IMR-90 (cell line): ENCODE measurements around the gene PHLDB1. TPM values are rescaled to one million over a fixed set of nuclear protein-coding genes. Genes with fewer than 3 reads are reported as not detected.

Experiments
- ATAC-seq: fragments of 200-7000 bp; cut with Tn5 transposase; 2 replicates; pipeline ENCODE4 v1.9.1; 2020; ENCODE audit warnings: low read depth, mild to moderate bottlenecking, moderate library complexity
- BruUV-seq: library from RNA; stranded (reverse); fragments of 400-500 nt; replicated peaks from 2 replicates; lab custom pipeline; 2021; lab: Mats Ljungman, UMichigan
- CTCF ChIA-PET: fragments of 300-600 bp; formaldehyde crosslinking; extraction: SDS; loops from one replicate; lab custom pipeline; 2021; ENCODE audit warnings: antibody characterized with exemption; lab: Yijun Ruan, JAX
- POLR2A ChIA-PET: fragments of 300-600 bp; sonication (Branson Sonifier 250); formaldehyde crosslinking; loops from one replicate; lab custom pipeline; 2022; ENCODE audit warnings: antibody characterized with exemption; ENCODE audit not compliant: unreplicated experiment; lab: Charles Lee
- DNase-seq: peaks from one replicate; pipeline ENCODE4 v3.0.0; 2013
- H2AFZ ChIP-seq: replicated peaks from 2 replicates; pipeline ENCODE3; 2013; ENCODE audit warnings: low read length, mild to moderate bottlenecking; ENCODE audit not compliant: poor library complexity
- H2AK5ac ChIP-seq: 2 replicates; pipeline ENCODE4 v1.6.1; 2013; ENCODE audit warnings: low read depth, low read length, inconsistent platforms
- H2AK9ac ChIP-seq: replicated peaks from 2 replicates; pipeline ENCODE3; 2013; ENCODE audit warnings: mild to moderate bottlenecking, low read depth, low read length, moderate library complexity; ENCODE audit not compliant: poor library complexity
- H2BK120ac ChIP-seq: 2 replicates; pipeline ENCODE4 v1.6.1; 2013; ENCODE audit warnings: low read depth, low read length, inconsistent platforms
- H2BK15ac ChIP-seq: 3 replicates; pipeline ENCODE4 v1.6.1; 2013; ENCODE audit warnings: low read depth, low read length, inconsistent platforms
- H2BK20ac ChIP-seq: 2 replicates; pipeline ENCODE4 v1.6.1; 2013; ENCODE audit warnings: low read depth, mild to moderate bottlenecking, inconsistent platforms, low read length, moderate library complexity
- H2BK5ac ChIP-seq: 2 replicates; pipeline ENCODE4 v1.6.1; 2013; ENCODE audit warnings: mild to moderate bottlenecking, low read depth, low read length, inconsistent platforms; ENCODE audit not compliant: poor library complexity, severe bottlenecking
- H3K14ac ChIP-seq: replicated peaks from 2 replicates; pipeline ENCODE4 v1.6.1; 2013; ENCODE audit warnings: low read depth, low read length, inconsistent platforms
- H3K18ac ChIP-seq: 2 replicates; pipeline ENCODE4 v1.6.1; 2013; ENCODE audit warnings: low read depth, low read length, control low read depth
- H3K23ac ChIP-seq: 2 replicates; pipeline ENCODE4 v1.6.1; 2013; ENCODE audit warnings: low read depth, low read length, inconsistent platforms
- H3K27ac ChIP-seq: 2 replicates; pipeline ENCODE4 v1.5.1; 2013; ENCODE audit warnings: mild to moderate bottlenecking, control low read depth, low read length; ENCODE audit not compliant: insufficient read depth
- H3K27me3 ChIP-seq: 2 replicates; pipeline ENCODE4 v1.6.1; 2013; ENCODE audit warnings: low read length; ENCODE audit not compliant: control insufficient read depth, insufficient read depth
- H3K36me3 ChIP-seq: 2 replicates; pipeline ENCODE4 v1.6.1; 2013; ENCODE audit warnings: low read length, mixed read lengths; ENCODE audit not compliant: control insufficient read depth, insufficient read depth
- H3K4ac ChIP-seq: 2 replicates; pipeline ENCODE4 v1.6.1; 2013; ENCODE audit warnings: low read depth, low read length, inconsistent platforms
- H3K4me1 ChIP-seq: 2 replicates; pipeline ENCODE4 v1.6.1; 2013; ENCODE audit warnings: low read length, mixed read lengths; ENCODE audit not compliant: control insufficient read depth, insufficient read depth
- H3K4me2 ChIP-seq: 2 replicates; pipeline ENCODE4 v1.6.1; 2013; ENCODE audit warnings: low read depth, mild to moderate bottlenecking, control low read depth, low read length, moderate library complexity
- H3K4me3 ChIP-seq: 2 replicates; pipeline ENCODE4 v1.5.1; 2013; ENCODE audit warnings: low read depth, mild to moderate bottlenecking, control low read depth, low read length, moderate library complexity; ENCODE audit not compliant: insufficient read depth
- H3K56ac ChIP-seq: 2 replicates; pipeline ENCODE4 v1.6.1; 2013; ENCODE audit warnings: low read length, inconsistent platforms; ENCODE audit not compliant: insufficient read depth; ENCODE audit errors: extremely low read depth
- H3K79me1 ChIP-seq, 2 experiments: 2 replicates each; pipeline ENCODE4 v1.6.1; 2013; ENCODE audit warnings: low read length in 2 of 2, inconsistent platforms in 1 of 2, low read depth in 1 of 2
- H3K9ac ChIP-seq: 2 replicates; pipeline ENCODE4 v1.6.1; 2013; ENCODE audit warnings: low read depth, low read length, control low read depth
- H3K9me1 ChIP-seq: 2 replicates; pipeline ENCODE4 v1.6.1; 2013; ENCODE audit warnings: low read length, inconsistent platforms; ENCODE audit not compliant: insufficient read depth
- H3K9me3 ChIP-seq: 2 replicates; pipeline ENCODE4 v1.6.1; 2013; ENCODE audit warnings: low read length; ENCODE audit not compliant: control insufficient read depth, insufficient read depth
- H4K20me1 ChIP-seq: 2 replicates; pipeline ENCODE4 v1.6.1; 2013; ENCODE audit warnings: low read length, inconsistent platforms; ENCODE audit not compliant: insufficient read depth
- H4K5ac ChIP-seq: 2 replicates; pipeline ENCODE4 v1.6.1; 2013; ENCODE audit warnings: mild to moderate bottlenecking, low read depth, low read length, control low read depth
- H4K8ac ChIP-seq, 2 experiments: 2 replicates each; pipeline ENCODE4 v1.6.1; 2013; ENCODE audit warnings: low read depth in 2 of 2, low read length in 2 of 2, control low read depth in 1 of 2, inconsistent platforms in 1 of 2
- H4K91ac ChIP-seq: 2 replicates; pipeline ENCODE4 v1.6.1; 2013; ENCODE audit warnings: low read depth, low read length, inconsistent platforms; ENCODE audit not compliant: insufficient read depth
- CHD1 ChIP-seq: IDR thresholded peaks from 2 replicates; pipeline ENCODE4 v1.6.1; 2012; ENCODE audit warnings: low read depth, low read length, improper control_type of control experiment
- CTCF ChIP-seq: conservative IDR thresholded peaks from 2 replicates; pipeline ENCODE4 v1.5.1; 2012; ENCODE audit warnings: mild to moderate bottlenecking, low read depth, low read length, improper control_type of control experiment
- MAFK ChIP-seq: IDR thresholded peaks from 2 replicates; pipeline ENCODE4 v1.6.1; 2012; ENCODE audit warnings: low read depth, low read length, improper control_type of control experiment
- NFE2L2 ChIP-seq: fragments of 150-350 bp; IDR thresholded peaks from 2 replicates; pipeline ENCODE4 v1.6.1; 2016; ENCODE audit warnings: low read depth, mild to moderate bottlenecking, low read length
- POLR2A ChIP-seq: IDR thresholded peaks from 2 replicates; pipeline ENCODE4 v1.6.1; 2012; ENCODE audit warnings: mild to moderate bottlenecking, low read depth, low read length
- RAD21 ChIP-seq: IDR thresholded peaks from 2 replicates; pipeline ENCODE4 v1.6.1; 2012; ENCODE audit warnings: low read length, improper control_type of control experiment
- RCOR1 ChIP-seq: IDR thresholded peaks from 2 replicates; pipeline ENCODE4 v1.6.1; 2012; ENCODE audit warnings: mild to moderate bottlenecking, low read length, improper control_type of control experiment; ENCODE audit not compliant: insufficient replicate concordance
- RFX5 ChIP-seq: IDR thresholded peaks from 2 replicates; pipeline ENCODE4 v1.8.0; 2012; ENCODE audit warnings: low read depth, mild to moderate bottlenecking, low read length, moderate library complexity
- SMC3 ChIP-seq: fragments of 150-350 bp; IDR thresholded peaks from 2 replicates; pipeline ENCODE4 v1.6.1; 2016; ENCODE audit warnings: low read depth, mild to moderate bottlenecking, antibody characterized with exemption, low read length, moderate library complexity
- WGBS, 2 experiments: methylation state at CpG; one replicate each; pipeline versions ENCODE4 v1.1.5 to v1.1.7; 2013; ENCODE audit warnings: missing lambda C conversion rate in 2 of 2; ENCODE audit not compliant: insufficient read length in 1 of 2; ENCODE audit errors: extremely low coverage in 2 of 2; 5-methylcytosine and 5-hydroxymethylcytosine counted together
- dilution Hi-C: fragments of 300-500 bp; cut with HindIII; formaldehyde crosslinking; loops from one replicate; pipeline ENCODE4 v1.14.3; 2018; ENCODE audit warnings: low sequenced_read_pairs; ENCODE audit not compliant: unreplicated experiment
- in situ Hi-C: fragments of 300-500 bp; cut with MboI; formaldehyde crosslinking; loops from 3 replicates; pipeline ENCODE4 v1.14.3; 2019; ENCODE audit warnings: low sequenced_read_pairs, inconsistent platforms, mixed read lengths
- intact Hi-C: fragments of 100-400 bp; cut with micrococcal nuclease; formaldehyde crosslinking; loops from 2 replicates; pipeline ENCODE4 v1.10.0; 2022
- polyA plus RNA-seq, 3 experiments: library from polyadenylated mRNA; depleted of rRNA; stranded (reverse); fragments of >200 nt; gene quantifications; 2 replicates each; pipeline ENCODE4 v1.2.3, GENCODE V29; 2012; ENCODE audit warnings: low replicate concordance in 1 of 3
- total RNA-seq: library from RNA; depleted of rRNA; stranded (reverse); fragments of >200 nt; gene quantifications from 2 replicates; pipeline ENCODE4 v1.2.3, GENCODE V29; 2012
- TF ChIP-seq, protein P1 (sequence below): fragments of 150-350 bp; IDR thresholded peaks from 2 replicates; pipeline ENCODE4 v1.6.1; 2016; ENCODE audit warnings: low read depth, mild to moderate bottlenecking, low read length, moderate library complexity, borderline replicate concordance

PHLDB1 gene
- total and polyA plus RNA-seq, 2 of the 4 experiments (the other 2 are of a cell fraction), result 40.0 to 90.4 TPM

- intact Hi-C loops, result loop anchor here (5.0 kb wide), 3 partner anchors 368 to 1793 kb away; partner anchors contain the start of gene BUD13
Observed at GRCh38 chr11:118565051-118565450, 42.4 kb upstream of the PHLDB1 start.

More at GRCh38 chr11:118565051-118565450, 42.4 kb upstream of the PHLDB1 start:
- Histone ChIP-seq H3K23ac (no peak overlapping the region), H3K27me3 (no peaks in the 10 kb centered on the region), H4K8ac (peak overlapping the region; percentile 72 to 74; a peak in 2 of 4 replicates), H2BK15ac (no peak overlapping the region), H2AFZ (peak overlapping the region; percentile 26), H4K91ac (no peak overlapping the region), H3K4me1 (peaks cover 2% of the 10 kb centered on the region; the same call in 1 of the 2 replicates), H3K79me1 (peaks cover 12 to 15% of the 10 kb centered on the region in 2 experiments), H3K27ac (no peak overlapping the region), H2BK5ac (no peak overlapping the region), H3K36me3 (no peaks in the 10 kb centered on the region; the same call in 1 of the 2 replicates), H3K4me3 (no peak overlapping the region), H4K20me1 (no peaks in the 10 kb centered on the region), H3K56ac (no peak overlapping the region), H3K9ac (peak overlapping the region; percentile 32; the same call in 1 of the 2 replicates), H3K4me2 (peak overlapping the region; percentile 69), H3K18ac (no peak overlapping the region), H3K9me1 (peaks cover 10% of the 10 kb centered on the region), H2AK9ac (peak overlapping the region; percentile 25), H2BK20ac (no peak overlapping the region), H3K14ac (0 out of 2 replicates have a peak overlapping the region, but pooled peaks have one; percentile 39), H2BK120ac (no peak overlapping the region), H3K9me3 (no peaks in the 10 kb centered on the region), H3K4ac (0 out of 2 replicates have a peak overlapping the region, but pooled peaks have one; percentile 30), H4K5ac (no peak overlapping the region), H2AK5ac (peak overlapping the region; percentile 3; the same call in 1 of the 2 replicates)
- TF ChIP-seq MAFK (no peak), RCOR1 (no peak), SMC3 (no peak), CHD1 (no peak), POLR2A (no peak), RAD21 (no peak), CTCF (no peak), NFE2L2 (no peak), RFX5 (no peak)
- TF ChIP-seq, protein P1, sequence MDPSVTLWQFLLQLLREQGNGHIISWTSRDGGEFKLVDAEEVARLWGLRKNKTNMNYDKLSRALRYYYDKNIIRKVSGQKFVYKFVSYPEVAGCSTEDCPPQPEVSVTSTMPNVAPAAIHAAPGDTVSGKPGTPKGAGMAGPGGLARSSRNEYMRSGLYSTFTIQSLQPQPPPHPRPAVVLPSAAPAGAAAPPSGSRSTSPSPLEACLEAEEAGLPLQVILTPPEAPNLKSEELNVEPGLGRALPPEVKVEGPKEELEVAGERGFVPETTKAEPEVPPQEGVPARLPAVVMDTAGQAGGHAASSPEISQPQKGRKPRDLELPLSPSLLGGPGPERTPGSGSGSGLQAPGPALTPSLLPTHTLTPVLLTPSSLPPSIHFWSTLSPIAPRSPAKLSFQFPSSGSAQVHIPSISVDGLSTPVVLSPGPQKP, result no peak
- ATAC-seq (no peak), DNase-seq (no peak)
- dilution Hi-C loops, result no loop called here
- no TSS peak for BruUV-seq
- in situ Hi-C loops, result no loop called here
- WGBS, 2 experiments, result 13% methylated on average over 1 of the region's 5 CpGs; no CpG with 5 or more reads in 1 of the 2 experiments
- ChIA-PET POLR2A (no interaction called here), CTCF (no interaction called here)
